Caco-2 (cell line): Measurements from ENCODE around the gene TBX2. TPM values are rescaled to one million over a fixed set of nuclear protein-coding genes. Genes with fewer than 3 reads are reported as not detected.

ENCODE experiments used
- BruUV-seq: library from RNA; stranded (reverse); fragments of 400-500 nt; replicated peaks from 2 replicates; lab custom pipeline; 2021; lab: Mats Ljungman, UMichigan
- CTCF ChIA-PET: fragments of 300-600 bp; sonication (Branson Sonifier 250); formaldehyde crosslinking; loops from one replicate; lab custom pipeline; 2022; ENCODE audit warnings: antibody characterized with exemption; lab: Charles Lee
- POLR2A ChIA-PET: fragments of 300-600 bp; sonication (Branson Sonifier 250); formaldehyde crosslinking; loops from one replicate; lab custom pipeline; 2022; ENCODE audit warnings: antibody characterized with exemption; lab: Charles Lee
- DNase-seq, 2 experiments: peaks; one replicate each; pipeline versions ENCODE4 v3.0.0 to v3.0.0-alpha.2; 2020 to 2022
- H3K27me3 ChIP-seq: replicated peaks from 2 replicates; pipeline ENCODE4 v1.6.0; 2011; ENCODE audit warnings: low read length; ENCODE audit not compliant: control insufficient read depth, insufficient read depth
- H3K36me3 ChIP-seq: 2 replicates; pipeline ENCODE4 v1.5.1; 2011; ENCODE audit warnings: low read length; ENCODE audit not compliant: control insufficient read depth, insufficient read depth
- H3K4me1 ChIP-seq: fragments of 250-450 bp; sonication (Bioruptor Pico); 2 replicates; pipeline ENCODE4 v1.5.1; 2020; ENCODE audit warnings: mild to moderate bottlenecking
- H3K4me3 ChIP-seq: 2 replicates; pipeline ENCODE4 v1.5.1; 2011; ENCODE audit warnings: low read depth, mild to moderate bottlenecking, control low read depth, low read length
- H3K9me3 ChIP-seq: fragments of 250-450 bp; sonication (Bioruptor Pico); 2 replicates; pipeline ENCODE4 v1.5.1; 2020; ENCODE audit warnings: mild to moderate bottlenecking, moderate library complexity
- H3K27ac Mint-ChIP-seq: one replicate; pipeline ENCODE4 v1.8.0; 2022; ENCODE audit warnings: mixed read lengths; ENCODE audit not compliant: unreplicated experiment
- H3K27me3 Mint-ChIP-seq: one replicate; pipeline ENCODE4 v1.8.0; 2022; ENCODE audit warnings: mixed read lengths; ENCODE audit not compliant: insufficient read depth, unreplicated experiment
- H3K36me3 Mint-ChIP-seq: one replicate; pipeline ENCODE4 v1.8.0; 2022; ENCODE audit warnings: mild to moderate bottlenecking, mixed read lengths; ENCODE audit not compliant: insufficient read depth, unreplicated experiment
- H3K4me1 Mint-ChIP-seq: one replicate; pipeline ENCODE4 v1.8.0; 2022; ENCODE audit warnings: low read depth, mixed read lengths; ENCODE audit not compliant: unreplicated experiment
- H3K4me3 Mint-ChIP-seq: one replicate; pipeline ENCODE4 v1.8.0; 2022; ENCODE audit warnings: mild to moderate bottlenecking, moderate library complexity, mixed read lengths; ENCODE audit not compliant: unreplicated experiment
- H3K9me3 Mint-ChIP-seq: one replicate; pipeline ENCODE4 v1.8.0; 2022; ENCODE audit warnings: mixed read lengths; ENCODE audit not compliant: unreplicated experiment
- CTCF ChIP-seq, 2 experiments: fragments of 200-600 bp in 1 of 2; IDR thresholded peaks; 1 replicate in 1 of 2; 2 replicates in 1 of 2; pipeline versions ENCODE4 v1.5.1 to v1.8.0; 2011 to 2022; ENCODE audit warnings: antibody characterized with exemption in 1 of 2, control low read depth in 1 of 2, inconsistent platforms in 1 of 2, low read depth in 1 of 2, low read length in 1 of 2, mild to moderate bottlenecking in 1 of 2, moderate library complexity in 1 of 2; ENCODE audit not compliant: insufficient read depth in 1 of 2, severe bottlenecking in 1 of 2, unreplicated experiment in 1 of 2
- intact Hi-C: fragments of 100-400 bp; cut with micrococcal nuclease; formaldehyde crosslinking; loops from one replicate; pipeline ENCODE4 v1.10.0; 2022; ENCODE audit not compliant: unreplicated experiment
- total RNA-seq: library from RNA; stranded (reverse); gene quantifications from 2 replicates; pipeline ENCODE4 v1.2.3, GENCODE V29; 2022

Gene TBX2
- total RNA-seq, 1 experiment from 2014 or later, result 8.9 TPM

- no peak overlapping the region for H3K4me3 ChIP-seq
- peaks cover 29% of the 10 kb centered on the region for H3K4me1 ChIP-seq
- Mint-ChIP-seq H3K27ac (peak overlapping the region; percentile 2), H3K36me3 (peaks cover 15% of the 10 kb centered on the region), H3K4me1 (peaks cover 24% of the 10 kb centered on the region), H3K9me3 (no peaks in the 10 kb centered on the region), H3K27me3 (no peaks in the 10 kb centered on the region), H3K4me3 (no peak overlapping the region)
- intact Hi-C loops, result loop anchor here (5.0 kb wide), 2 partner anchors 34 to 154 kb away; no protein-coding TSS in a partner anchor
- TF ChIP-seq CTCF (IDR thresholded peaks at IDR 0.05; ENCODE audit: insufficient read depth in 1 of 2, low read depth in 1 of 2, low read length in 1 of 2, severe bottlenecking in 1 of 2, unreplicated experiment in 1 of 2), result no peak
- H3K9me3 ChIP-seq, result no peaks in the 10 kb centered on the region
- H3K27me3 ChIP-seq, result no peaks in the 10 kb centered on the region
- ChIA-PET POLR2A (no interaction called here), CTCF (interaction anchor here (0.6 kb wide), 1 partner anchor 351 kb away, joined by 6 read pairs; no protein-coding TSS in a partner anchor)
- BruUV-seq, result no TSS peak
- DNase-seq, result no peak
- no peaks in the 10 kb centered on the region for H3K36me3 ChIP-seq
Measured at GRCh38 chr17:61391595-61392291, 7.9 kb upstream of the TBX2 start.

GRCh38 chr17:61392679-61393078 is 7.0 kb upstream of the TBX2 start:
- peaks cover 29% of the 10 kb centered on the region for H3K4me1 ChIP-seq
- H3K36me3 Mint-ChIP-seq, result peaks cover 15% of the 10 kb centered on the region
- no peak for DNase-seq
- H3K27me3 ChIP-seq, result no peaks in the 10 kb centered on the region
- peak overlapping the region; percentile 2 for H3K27ac Mint-ChIP-seq
- no peak overlapping the region for H3K4me3 ChIP-seq
- no peaks in the 10 kb centered on the region for H3K36me3 ChIP-seq
- H3K9me3 Mint-ChIP-seq, result no peaks in the 10 kb centered on the region
- no peak for TF ChIP-seq CTCF (IDR thresholded peaks at IDR 0.05; ENCODE audit: insufficient read depth in 1 of 2, low read depth in 1 of 2, low read length in 1 of 2, severe bottlenecking in 1 of 2, unreplicated experiment in 1 of 2)
- peaks cover 24% of the 10 kb centered on the region for H3K4me1 Mint-ChIP-seq
- H3K9me3 ChIP-seq, result no peaks in the 10 kb centered on the region
- intact Hi-C loops, result loop anchor here (5.0 kb wide), 2 partner anchors 35 to 155 kb away; no protein-coding TSS in a partner anchor
- BruUV-seq, result no TSS peak
- no peaks in the 10 kb centered on the region for H3K27me3 Mint-ChIP-seq
- ChIA-PET POLR2A (no interaction called here), CTCF (no interaction called here)
- H3K4me3 Mint-ChIP-seq, result no peak overlapping the region

GRCh38 chr17:61393550-61393903 is 6.1 kb upstream of the TBX2 start:
- CTCF ChIA-PET, result interaction anchor here (0.7 to 1.3 kb wide), 9 partner anchors 11 to 422 kb away, joined by 3 to 6 read pairs (median 3); no protein-coding TSS in a partner anchor
- H3K27me3 Mint-ChIP-seq, result no peaks in the 10 kb centered on the region
- POLR2A ChIA-PET, result no interaction called here

More at GRCh38 chr17:61393550-61393903, 6.1 kb upstream of the TBX2 start:
- Histone ChIP-seq H3K4me3 (no peak overlapping the region), H3K36me3 (no peaks in the 10 kb centered on the region), H3K9me3 (no peaks in the 10 kb centered on the region), H3K4me1 (peaks cover 34% of the 10 kb centered on the region), H3K27me3 (no peaks in the 10 kb centered on the region)
- no peak for DNase-seq
- H3K4me3 Mint-ChIP-seq, result no peak overlapping the region
- H3K27ac Mint-ChIP-seq, result no peak overlapping the region
- BruUV-seq, result no TSS peak
- peaks cover 24% of the 10 kb centered on the region for H3K4me1 Mint-ChIP-seq
- peaks cover 18% of the 10 kb centered on the region for H3K36me3 Mint-ChIP-seq
- intact Hi-C loops, result loop anchor here (5.0 kb wide), 2 partner anchors 36 to 156 kb away; no protein-coding TSS in a partner anchor
- no peaks in the 10 kb centered on the region for H3K9me3 Mint-ChIP-seq
- peak; percentile 16 to 28 for TF ChIP-seq CTCF (IDR thresholded peaks at IDR 0.05; ENCODE audit: insufficient read depth in 1 of 2, low read depth in 1 of 2, low read length in 1 of 2, severe bottlenecking in 1 of 2, unreplicated experiment in 1 of 2)
